Measurements from ENCODE around the gene C9orf153.
"Not testable (repeated sequence)": the region's sequence is repeated elsewhere in the genome, so short reads cannot be mapped to it uniquely, and the experiment has no call there.

Gene C9orf153

DNA sequence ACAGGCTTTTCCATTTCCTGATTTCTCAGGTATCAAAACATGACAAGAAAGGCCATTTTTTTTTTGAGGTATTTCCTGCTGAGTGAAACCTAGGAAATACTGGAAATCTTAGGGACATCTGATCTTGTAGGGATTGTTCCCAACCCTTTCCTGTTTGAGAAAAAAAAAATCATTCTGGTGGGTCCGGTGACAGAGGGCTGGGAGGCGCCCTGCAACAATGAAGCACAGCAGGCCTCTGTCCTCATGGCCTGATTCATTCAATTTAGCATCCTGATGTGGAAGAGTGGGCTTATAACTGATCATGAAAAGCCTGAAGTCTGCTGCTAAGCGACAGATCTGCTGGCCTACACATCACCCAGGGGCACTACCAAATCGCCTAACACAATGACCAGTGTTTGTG lies 3.0 kb upstream of the C9orf153 start:
- DNase-seq, result no peak

DNA sequence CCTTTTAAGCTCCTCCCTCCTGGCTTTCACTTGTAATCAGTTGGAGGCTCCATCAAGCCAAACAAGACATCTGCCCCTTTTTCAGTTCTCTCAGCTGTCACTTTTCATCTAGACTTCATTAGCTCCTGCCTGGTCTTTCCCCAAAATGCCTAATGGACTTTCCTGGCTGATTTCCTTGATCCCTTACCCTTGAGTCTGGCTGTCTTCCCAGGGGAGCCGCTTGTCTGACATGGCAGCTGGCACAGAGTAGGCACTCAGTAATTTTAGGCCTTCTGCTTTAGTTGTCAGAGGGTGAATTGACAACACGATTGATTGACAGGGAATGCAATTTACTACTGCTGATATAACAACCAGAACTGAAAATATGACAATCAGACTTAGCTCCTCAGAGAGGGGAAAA lies 2.1 kb downstream of the C9orf153 start:
- DNase-seq, result no peak

DNA sequence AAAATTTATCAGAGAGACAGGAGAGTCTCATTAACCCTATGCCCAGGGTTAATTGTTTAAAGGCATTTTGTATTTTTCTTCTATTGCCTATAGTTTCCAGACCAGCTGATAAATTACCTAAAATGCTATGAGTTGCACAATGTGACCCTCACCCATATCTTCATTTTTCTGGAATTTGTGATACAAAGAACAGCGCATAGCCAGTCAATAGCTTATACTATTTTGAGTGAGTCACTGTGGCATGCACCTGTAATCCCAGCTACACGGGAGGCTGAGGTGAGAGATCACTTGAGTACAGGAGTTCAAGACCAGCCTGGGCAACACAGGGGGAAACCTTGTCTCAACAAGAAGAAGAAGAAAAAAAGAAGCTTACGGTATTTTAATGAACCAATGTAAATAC lies 2.8 kb downstream of the C9orf153 start:
- DNase-seq, result no peak

DNA sequence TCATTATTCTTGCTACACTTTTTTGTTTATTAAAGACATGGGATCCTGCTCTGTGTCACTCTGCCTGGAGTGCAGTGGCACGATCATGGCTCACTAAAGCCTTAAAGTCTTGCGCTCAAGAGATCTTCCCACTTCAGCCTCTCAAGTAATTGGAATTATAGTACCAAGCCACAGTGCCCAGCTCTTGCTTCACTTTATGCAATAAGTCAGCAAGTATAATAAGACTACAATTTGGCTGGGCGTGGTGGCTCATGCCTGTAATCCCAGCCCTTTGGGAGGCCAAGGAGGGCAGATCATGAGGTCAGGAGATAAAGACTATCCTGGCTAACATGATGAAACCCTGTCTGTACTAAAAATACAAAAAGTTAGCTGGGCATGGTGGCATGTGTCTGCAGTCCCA lies 5.9 kb downstream of the C9orf153 start:
- DNase-seq, result no peak

DNA sequence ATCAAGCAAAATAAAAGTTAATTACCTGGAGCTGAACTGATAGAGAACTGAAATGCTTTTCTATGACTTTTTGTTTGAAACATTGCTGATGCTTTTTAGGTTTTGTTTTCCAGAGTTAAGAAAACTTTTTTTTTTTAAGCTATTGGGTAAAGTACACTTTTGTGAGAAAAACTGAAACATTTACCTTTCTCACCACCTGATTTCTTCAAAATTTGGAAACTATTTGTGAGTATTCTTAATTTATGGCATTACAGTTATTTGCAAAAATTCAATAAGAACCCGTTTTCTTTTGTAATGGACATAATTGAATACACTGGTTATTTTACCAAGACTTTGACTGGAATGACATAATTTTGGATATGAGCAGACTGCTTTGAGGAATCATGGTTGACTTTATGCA lies 6.6 kb downstream of the C9orf153 start:
- DNase-seq, result no peak

DNA sequence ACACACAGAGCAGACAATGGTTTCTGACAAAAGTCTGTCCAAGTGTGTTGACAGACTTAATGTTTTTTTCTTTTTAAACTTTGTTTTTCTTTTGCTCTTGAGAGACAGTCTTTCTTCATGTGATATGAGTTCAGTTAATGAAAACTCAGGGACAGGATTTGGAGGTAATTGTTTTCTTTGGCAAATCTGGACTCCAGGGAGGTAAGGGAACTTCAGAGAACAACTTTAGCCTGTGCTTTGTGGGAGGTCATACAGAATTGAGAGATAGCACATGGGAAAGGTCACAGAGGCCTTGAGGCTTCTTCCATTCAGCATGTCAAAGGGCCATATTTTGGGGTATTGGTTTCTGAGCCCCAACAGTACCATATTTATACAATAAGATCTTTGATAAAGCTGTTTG lies 9.3 kb downstream of the C9orf153 start:
- no peak for DNase-seq

DNA sequence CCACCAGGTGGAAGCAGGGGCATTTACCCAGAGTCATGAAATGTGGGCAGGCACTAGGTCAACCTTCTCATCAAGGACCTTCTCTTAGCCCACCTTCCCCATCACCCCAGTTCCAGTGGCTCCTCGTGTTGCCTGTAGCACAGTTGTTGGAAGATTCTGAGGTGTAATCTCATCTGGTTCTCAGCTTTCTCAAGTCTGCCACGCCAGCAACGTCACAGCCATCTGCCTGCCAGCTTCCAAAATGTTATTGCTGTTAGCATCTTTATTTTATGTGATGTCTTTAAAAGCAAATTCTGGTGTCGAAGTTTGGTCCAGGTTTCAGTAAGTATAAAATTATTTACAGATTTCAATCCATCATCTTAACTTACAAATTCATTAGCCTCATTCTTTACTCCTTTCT lies 10.7 kb downstream of the C9orf153 start:
- DNase-seq, result no peak

DNA sequence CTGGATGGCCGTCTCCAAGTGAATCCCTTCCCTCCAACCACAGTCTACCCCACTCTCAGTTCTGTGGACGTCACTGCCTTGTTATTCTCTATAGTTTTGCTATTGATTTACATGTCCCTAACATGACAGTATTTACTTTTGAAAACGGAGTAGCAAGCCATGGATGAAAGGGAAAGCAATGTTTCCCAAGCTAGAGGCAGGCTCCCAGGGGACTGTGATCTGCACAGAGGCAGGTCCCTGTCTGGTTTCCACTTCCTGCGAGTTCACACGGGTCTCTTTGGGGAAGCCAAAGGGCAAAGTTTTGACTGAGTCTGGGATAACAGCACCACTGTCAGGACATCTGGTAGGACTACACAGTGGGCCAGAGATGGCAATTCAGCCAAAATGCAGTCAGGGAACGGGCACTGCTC lies 12.7 kb downstream of the C9orf153 start:
- DNase-seq, result no peak

DNA sequence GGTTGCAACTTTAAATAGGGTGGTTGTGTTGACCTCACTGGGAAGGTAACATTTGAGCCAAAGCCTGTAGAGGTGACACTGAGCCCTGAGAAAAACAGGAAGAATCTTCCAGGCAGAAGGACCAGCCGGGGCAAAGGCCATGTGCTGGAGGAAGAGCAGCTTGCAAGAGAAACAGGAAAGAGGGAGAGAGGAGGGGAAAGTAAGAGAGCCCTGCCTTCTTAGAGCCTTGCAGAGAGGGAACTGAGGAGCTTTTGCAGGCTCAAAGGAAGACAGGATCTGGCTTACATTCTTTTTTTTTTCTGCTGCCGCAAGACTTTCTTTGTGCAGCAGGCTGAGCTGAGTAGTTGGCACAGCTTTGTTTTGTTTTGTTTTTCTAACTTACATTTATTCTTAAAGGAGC lies 17.4 kb downstream of the C9orf153 start:
- no peak for DNase-seq

DNA sequence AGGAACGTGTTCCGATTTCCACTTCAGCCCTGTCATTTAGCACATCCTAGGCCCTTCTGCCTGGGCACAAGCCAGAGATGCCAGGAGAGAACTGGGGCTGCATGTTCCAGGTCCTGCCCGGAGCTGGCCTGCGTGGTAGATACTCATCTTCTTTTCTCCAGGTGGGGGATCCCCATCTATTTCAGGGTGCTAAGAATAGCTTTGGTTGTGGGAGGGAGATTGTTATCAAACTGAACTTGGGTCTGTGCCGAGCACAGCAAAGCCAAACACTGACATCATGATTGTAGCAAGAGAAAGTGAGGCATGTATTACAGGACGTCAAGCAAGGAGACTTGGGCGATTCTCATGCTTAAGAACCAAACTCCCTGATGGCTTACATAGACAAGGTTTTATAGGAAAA lies 18.2 kb downstream of the C9orf153 start:
- no peak for DNase-seq

DNA sequence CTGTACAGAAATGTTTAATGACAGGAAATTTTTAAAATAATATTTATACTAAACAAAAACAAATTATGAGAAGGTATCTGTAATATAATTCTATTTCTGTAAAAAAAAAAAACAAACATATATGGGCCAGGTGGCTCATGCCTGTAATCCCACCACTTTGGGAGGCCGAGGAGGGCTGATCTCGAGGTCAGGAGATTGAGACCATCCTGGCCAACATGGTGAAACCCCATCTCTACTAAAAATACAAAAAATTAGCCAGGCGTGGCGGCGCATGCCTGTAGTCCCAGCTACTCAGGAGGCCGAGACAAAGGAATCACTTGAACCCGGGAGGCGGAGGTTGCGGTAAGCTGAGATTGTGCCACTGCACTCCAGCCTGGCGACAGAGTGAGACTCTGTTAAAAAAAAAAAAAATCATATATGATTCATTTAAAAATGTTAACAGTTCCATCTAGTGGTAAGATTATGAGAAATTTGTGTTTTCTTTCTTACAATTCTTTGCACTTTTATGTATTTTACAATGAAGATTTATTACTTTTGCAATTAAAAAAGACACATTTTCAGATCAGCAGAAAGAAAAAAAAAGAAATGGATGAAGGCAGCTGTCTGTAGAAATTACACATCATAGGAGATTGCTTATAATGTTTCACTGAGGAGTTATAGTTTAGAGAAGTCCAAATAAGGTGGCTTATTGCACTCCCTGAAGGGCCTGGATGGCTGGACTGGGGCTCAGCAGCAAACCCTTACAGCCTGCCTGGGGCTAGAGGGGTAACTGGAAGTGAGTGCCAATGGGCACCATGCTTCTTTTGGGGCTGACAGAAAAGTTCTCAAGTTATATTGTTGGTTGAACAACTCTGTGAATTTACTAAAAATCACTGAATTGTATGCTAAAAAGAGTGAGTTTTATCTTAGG lies 20.3 kb downstream of the C9orf153 start:
- no peak for DNase-seq

DNA sequence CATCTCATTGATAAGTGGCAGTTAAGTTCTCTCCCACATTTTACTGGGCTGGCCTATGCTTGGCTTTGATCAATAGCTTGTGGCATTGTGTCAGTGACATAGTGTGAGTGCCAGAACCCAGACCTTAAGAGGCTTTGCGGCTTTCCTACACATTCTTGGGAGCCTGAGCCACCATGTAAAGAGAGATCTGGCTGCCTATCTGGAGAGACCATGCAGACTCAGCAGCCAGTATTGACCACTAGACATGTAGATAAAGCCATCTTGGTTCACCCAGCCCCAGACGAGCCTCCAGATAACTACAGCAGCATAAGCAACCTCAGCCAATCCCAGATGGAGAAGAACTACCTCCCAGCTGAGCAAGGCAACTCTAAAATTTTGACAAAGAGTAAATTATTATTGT lies 28.6 kb downstream of the C9orf153 start:
- no peak for DNase-seq

DNA sequence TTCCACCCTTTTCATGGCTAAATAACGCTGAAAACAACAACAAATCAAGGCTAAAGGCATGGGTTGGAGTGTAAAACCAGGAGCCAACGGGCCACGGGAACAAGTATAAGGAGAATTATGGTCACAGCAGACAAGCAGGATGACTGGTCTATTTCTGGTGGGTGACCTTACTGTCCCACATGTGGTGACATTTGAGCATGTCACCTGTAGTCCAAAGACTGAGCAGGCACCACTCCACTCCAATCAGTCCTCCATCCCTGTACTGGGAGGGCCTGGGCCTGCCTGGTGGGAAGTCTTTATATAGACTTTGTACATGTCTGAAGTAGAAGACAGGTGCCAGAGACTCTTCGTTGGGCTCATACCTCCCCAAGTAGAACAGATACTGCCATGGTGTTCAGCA lies 36.8 kb downstream of the C9orf153 start:
- DNase-seq, result no peak

DNA sequence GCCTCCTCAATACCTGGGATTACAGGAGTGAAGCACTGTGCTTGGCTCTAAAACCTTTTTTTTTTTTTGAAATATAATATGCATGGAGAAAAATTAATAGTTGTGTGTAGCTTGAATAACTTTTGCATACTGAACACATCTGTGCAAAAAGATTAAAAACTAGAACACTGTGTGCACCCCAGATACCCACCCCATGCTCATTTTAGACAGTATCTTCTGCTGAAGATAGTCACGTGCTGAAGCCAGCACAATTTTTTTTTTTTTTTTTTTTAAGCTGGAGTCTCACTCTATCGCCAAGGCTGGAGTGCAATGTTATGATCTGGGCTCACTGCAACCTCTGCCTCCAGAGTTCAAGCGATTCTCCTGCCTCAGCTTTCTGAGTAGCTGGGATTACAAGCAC lies 39.9 kb downstream of the C9orf153 start:
- no peak for DNase-seq

DNA sequence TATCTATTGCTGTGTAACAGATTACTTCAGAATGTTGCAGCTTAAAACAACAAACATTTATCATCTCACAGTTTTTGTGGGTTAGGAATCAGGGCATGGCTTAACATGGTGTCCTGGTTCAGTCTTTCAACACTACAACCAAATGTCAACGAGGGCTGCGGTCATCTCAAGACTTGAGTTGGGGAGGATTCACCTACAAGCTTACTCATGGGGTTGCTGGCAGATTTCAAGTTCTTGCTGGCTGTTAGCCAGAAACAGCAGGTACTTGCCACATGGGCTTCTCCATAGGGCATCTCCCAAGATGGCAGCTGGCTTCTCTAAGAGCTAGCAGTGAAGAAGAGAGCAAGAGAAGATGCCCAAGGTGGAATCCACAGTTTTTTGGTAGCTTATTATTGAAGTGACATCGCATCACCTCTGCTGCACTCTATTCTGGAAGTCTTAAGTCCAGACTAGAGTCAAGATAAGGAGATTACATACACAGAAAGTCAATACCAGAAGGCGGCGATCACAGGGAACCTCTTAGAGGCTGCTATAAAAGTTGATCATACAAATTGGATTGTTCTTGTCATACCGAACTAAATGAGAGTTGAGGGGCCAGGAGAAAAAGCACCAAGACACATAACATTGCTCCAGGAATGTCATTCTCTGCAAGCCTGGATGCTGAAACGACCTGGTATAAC lies 42.2 kb downstream of the C9orf153 start:
- DNase-seq, result no peak

DNA sequence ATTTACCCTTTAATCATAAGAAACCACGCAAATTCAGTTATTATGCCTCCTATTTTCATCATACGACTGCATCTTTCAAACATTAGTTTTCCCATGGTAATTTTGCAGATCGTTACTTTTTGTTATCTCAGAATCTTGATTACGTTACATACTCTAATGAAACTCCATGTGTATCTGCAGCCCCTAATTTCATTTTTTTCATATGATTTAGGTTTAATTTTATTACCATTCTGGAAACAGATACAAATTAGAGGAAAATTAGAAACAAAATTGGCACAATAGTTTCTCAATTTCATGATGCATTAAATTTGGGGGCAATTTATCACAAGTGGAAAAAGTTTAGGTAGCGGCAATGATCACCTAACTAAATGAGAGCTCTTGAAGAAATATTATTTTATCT lies 52.3 kb downstream of the C9orf153 start:
- no peak for DNase-seq

DNA sequence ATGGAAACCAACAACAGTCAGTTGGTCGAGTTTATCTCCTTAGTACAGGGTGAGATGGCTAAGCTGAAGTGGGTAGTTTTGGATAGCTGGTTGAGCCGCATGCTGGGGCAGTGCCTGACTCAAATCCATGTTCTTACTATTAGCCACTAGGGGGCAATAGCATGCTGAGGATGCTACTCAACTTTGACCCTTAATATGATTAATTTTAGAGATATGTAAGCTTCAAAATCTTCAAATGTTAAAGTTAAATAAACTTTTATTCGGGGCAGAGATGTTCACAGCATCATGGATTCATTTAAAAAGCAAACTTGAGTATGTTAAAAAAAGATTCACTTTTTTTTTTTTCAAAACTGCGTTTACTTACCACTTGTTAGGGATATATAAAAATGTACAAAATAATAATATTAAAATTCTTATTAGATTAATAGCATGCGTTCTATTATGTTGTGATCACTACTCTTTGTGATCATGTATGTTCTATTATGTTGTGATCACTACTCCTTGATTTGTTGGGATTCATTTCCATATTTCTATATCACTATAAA lies 57.0 kb downstream of the C9orf153 start:
- peak; percentile 55 for DNase-seq

DNA sequence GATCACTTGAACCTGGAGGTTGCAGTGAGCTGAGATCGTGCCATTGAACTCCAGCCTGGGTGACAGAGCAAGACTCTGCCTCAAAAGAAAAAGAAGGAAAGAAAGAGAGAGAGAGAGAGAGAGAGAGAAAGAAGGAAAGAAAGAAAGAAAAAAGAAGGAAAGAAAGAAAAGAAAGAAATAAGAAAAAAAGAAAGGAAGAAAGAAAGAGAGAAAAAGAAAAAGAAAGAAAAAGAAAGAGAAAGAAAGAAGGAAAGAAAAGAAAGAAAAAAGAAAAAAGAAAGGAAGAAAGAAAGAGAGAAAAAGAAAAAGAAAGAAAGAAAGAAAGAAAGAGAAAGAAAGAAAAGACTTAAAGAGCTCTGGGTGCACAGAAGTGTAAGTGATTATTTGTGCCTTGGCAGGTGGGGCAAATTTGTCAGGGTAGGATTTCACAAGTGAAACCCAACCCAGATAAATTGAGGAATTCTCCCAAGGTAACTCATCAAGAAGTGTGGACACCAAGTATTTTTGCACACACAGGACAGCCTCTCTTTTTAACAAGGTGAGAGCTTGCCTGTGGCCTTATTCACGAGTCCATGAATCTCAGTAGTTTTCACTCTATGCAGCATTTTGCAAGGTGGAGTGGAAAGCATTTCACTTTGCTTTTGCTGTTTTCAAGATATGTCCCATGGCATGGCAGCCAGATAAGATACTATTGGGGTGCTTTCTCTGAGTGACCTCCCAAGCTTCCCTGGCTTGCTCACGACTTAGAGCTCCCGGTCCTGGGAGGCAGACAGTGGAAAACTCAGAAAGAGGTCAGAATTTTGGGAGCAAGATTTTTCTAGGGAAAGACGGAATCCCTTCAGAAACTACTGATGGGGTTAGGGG lies 57.8 kb downstream of the C9orf153 start:
- no peak for DNase-seq

DNA sequence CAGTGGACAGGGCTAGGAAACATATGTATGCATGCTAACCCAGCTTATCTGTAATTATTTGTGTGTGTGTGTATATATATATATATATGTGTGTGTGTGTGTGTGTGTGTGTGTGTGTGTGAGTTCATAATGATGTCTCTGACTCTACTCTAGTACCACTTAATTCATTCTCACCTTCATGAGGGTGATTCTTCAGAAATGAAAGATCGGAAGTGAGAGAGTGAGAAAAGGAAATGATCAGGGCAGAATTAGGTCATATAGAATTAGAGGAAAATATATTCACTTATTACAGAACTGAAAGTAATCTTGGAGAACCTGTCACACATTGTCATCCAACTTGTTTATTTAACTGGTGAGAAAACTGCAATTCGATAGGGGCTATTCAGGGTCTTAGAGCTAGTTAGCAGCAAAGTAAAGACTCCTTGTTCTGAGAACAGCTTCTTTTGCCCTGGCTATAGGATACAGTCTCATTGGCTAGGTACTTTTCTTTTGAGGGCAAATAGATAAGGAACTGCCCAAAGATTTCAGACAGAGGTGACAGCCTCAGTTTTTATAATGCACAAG lies 58.8 kb downstream of the C9orf153 start:
- DNase-seq, result no peak

DNA sequence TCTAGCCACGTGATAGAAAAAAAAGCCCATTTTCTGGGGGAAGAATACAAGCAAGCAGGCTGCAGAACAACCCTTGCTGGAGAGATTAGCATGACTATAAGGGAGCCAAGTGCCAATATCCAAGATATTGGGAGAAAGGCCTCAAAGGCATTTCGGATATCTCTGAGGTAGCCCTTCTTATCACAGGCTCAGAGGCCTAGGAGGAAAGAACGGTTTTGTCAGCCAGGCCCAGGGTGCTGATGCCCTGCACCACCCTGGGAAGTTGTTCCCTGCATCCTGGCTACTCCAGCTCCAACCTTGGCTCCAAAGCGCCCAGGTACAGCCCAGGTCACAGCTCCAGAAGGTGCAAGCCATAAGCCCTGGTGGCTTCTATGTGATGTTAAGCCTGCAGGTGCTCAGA lies 66.4 kb downstream of the C9orf153 start:
- DNase-seq, result no peak

DNA sequence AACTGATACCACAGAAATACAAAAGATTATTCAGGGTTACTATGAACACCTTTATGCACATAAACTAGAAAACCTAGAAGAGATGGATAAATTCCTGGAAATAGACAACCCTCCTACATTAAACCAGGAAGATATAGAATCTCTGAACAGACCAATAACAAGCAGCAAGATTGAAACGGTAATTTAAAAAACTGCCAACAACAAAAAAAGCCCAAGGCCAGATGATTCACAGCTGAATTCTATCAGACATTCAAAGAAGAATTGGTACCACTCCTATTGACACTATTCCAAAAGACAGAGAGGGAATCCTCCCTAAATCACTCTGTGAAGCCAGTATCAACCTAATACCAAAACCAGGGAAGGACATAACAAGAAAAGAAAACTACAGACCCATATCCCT lies 68.8 kb downstream of the C9orf153 start:
- not testable (repeated sequence) for DNase-seq

DNA sequence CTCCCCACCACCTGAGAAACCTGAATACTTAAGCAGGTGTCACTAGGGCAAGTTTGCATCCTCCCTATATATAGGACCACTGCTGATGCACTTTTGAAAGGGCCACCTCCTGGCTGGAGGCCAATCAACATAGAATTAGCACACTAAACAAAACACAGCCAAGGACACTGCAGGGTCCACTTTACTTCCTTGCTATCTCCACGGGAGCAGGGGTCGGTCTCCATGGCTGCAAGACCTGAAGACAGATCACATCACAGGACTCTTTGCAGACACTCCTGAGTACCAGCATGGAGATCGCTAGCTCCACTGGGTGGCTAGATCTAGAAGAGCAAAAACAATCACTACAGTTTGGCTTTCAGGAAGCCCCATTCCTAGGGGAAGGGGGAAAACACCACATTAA lies 72.3 kb downstream of the C9orf153 start:
- DNase-seq, result no peak

DNA sequence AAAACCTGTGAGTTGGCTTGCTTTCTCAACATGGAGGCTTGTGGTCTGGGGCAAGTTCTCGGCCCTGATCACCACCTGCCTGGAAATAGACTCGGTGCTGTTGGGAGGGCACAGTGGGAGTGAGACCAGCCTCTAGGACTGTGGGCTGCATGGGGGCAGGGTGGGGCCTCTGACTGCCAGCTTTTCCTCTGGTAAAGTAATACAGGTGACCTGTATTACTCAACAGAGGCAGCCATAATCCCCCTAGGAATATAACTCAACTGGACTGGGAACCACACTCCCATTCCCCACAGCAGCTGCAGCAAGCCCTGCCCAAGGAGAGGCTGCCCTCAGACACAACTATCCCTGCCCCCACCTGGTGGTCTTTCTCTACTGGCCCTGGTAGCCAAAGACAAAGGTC lies 72.8 kb downstream of the C9orf153 start:
- no peak for DNase-seq

Data from RPMI8226 (cell line).